GM18508 (cell line): ENCODE results near the gene CDIPT.

Experiments
- ATAC-seq: cut with Tn5 transposase; IDR thresholded peaks from one replicate; pipeline ENCODE4 v1.9.1; 2021; ENCODE audit warnings: moderate number of reproducible peaks; ENCODE audit not compliant: insufficient read depth, unreplicated experiment

The CDIPT gene

DNA sequence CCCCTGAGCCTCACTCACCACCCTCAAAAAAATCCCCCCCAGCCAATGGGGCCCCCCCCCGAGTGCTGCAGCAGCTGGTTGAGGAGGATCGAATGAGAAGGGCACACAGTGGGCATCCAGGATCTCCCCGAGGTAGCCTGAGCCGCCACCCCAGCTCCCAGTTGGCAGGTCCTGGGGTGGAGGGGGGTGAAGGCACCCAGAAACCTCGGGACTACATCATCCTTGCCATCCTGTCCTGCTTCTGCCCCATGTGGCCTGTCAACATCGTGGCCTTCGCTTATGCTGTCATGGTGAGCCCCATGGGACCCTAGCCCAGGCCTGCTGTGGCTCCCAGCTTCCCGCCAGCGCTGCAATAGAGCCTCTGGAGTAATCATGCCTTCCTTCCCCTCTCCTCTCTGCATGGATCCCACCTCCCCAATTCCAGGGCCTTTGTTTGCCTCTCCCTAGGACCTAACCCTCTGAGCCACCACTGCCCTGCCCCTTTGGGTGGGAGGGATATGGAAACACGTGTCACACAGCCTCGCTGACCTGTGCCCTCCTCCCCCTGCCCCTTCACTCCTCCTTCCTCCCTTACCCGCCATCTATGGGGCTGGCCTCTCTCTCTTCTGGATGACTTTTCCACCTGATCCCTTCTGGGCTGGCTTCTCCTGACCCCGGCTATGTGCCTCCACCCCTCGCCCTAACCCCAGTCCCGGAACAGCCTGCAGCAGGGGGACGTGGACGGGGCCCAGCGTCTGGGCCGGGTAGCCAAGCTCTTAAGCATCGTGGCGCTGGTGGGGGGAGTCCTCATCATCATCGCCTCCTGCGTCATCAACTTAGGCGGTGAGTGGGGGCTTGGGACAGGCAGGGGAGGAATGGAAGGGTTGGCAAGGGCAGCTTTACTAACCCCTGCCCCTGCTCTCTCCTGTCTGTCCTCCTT lies 49.1 kb downstream of the CDIPT start:
- no peak for ATAC-seq

DNA sequence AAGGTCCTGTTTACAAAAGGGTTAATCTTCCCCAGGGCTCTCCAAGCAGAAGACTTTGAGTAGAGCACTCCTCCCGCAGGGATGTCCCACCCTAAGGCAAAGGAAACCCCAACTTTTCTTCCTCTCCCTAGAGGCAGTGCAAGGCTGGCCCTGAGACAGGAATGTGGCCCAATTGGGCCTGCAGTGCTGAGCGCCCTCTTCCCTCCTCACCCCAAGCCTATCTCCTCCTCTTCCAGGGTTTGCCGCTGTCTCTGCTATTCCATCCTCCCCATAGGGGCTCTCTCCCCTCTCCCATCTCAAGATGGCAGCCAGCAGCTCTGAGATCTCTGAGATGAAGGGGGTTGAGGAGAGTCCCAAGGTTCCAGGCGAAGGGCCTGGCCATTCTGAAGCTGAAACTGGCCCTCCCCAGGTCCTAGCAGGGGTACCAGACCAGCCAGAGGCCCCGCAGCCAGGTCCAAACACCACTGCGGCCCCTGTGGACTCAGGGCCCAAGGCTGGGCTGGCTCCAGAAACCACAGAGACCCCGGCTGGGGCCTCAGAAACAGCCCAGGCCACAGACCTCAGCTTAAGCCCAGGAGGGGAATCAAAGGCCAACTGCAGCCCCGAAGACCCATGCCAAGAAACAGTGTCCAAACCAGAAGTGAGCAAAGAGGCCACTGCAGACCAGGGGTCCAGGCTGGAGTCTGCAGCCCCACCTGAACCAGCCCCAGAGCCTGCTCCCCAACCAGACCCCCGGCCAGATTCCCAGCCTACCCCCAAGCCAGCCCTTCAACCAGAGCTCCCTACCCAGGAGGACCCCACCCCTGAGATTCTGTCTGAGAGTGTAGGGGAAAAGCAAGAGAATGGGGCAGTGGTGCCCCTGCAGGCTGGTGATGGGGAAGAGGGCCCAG lies 50.0 kb downstream of the CDIPT start:
- no peak for ATAC-seq

DNA sequence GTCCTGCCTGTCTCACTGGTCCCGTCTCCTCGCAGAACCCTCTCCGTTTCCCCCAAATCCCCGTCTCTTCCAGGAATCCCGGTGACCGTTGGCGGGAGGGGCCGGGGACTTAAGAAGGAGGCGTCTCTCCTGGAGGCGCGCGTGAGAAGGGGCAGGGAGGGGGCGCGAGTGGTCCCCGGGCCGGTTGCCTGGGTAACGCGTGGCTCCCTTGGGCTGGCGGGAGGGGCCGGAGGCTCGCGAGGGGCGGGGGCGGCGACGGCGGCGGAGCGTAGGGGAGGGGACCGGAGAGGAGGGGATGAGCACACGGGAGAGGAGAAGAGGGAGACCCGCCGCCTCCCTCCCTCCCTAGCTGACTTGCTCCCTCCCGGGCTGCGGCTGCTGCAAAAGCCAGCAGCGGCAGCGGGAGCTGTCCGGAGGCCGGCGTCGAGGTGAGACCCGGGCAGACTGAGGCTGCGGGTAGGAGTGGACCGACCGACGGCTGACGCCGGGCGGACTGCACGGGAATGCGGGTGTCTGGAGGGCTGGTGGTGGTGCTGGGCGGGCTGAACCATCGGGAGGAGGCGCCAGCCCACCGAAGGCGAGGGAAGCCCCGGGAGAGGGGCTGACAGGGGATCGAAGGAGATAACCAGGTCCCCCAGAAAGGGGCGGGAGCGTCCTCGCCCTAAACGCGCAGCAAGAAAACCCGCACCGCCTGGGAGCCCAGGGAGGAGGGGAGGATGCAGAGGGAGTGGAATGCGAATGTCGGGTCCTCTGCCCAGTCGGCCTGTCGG lies 50.9 kb downstream of the CDIPT start, which contains the start of gene PRRT2:
Gene PRRT2, plus strand, starts transcription at position 298 of the 770 bp plus-strand sequence. CDS start 862 bp downstream, outside the sequence.
- no peak for ATAC-seq

DNA sequence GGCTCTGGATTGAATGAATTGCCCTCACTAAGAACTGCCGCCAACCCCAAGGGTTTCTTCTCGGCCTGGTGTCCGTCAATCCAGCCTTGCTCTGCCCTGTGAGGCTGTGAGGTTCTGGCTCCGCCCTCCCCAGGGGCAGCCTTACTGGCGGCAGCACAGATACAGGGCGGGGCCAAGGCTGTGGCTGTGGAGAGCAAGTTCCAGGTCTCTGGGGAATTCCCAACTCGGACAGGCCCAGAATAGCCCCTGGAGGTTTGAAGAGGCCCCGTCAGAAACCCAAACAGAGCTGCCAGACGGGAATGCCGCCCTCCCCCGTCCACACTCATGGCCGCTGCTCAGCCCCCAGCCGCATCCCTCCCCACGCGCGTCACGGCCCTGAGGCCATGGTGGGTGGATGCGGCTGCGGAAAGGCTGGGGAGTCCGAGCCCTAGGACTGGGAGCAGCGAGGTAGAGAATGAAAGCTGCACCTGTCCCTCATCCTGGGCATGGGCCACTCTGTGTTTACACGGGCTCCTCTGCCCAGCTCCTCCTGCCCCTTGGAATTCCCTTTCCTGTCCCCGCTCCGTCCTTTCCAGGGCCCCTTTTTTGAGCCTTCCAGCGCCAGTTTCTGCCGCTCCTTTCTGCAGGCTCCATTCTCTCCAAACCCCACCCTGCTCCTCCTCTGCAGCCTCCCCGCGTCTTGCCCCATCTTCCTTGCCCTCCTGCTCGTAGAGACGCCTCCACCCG lies 51.7 kb downstream of the CDIPT start:
- no peak for ATAC-seq

DNA sequence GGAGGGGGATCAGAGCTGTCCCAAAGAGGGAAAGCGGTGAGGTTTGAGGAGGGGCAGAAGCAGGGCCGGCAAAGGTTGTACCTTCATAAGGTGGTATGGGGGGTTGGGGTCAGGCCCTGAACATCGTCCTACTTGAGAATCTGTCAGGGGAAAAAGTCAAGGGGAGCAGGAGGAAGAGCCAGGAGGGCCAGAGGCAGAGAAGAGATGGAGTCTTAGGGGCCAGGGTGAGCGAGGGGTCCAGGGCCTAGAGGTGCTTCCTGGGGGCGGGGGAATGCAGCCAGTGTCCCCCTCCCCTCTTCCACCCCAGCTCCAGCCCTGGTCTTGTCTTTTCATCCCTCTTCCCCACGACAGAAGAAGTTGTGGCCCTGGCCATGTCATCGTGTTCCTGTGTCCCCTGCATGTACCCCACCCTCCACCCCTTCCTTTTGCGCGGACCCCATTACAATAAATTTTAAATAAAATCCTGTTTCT lies 52.3 kb downstream of the CDIPT start:
- no peak for ATAC-seq

DNA sequence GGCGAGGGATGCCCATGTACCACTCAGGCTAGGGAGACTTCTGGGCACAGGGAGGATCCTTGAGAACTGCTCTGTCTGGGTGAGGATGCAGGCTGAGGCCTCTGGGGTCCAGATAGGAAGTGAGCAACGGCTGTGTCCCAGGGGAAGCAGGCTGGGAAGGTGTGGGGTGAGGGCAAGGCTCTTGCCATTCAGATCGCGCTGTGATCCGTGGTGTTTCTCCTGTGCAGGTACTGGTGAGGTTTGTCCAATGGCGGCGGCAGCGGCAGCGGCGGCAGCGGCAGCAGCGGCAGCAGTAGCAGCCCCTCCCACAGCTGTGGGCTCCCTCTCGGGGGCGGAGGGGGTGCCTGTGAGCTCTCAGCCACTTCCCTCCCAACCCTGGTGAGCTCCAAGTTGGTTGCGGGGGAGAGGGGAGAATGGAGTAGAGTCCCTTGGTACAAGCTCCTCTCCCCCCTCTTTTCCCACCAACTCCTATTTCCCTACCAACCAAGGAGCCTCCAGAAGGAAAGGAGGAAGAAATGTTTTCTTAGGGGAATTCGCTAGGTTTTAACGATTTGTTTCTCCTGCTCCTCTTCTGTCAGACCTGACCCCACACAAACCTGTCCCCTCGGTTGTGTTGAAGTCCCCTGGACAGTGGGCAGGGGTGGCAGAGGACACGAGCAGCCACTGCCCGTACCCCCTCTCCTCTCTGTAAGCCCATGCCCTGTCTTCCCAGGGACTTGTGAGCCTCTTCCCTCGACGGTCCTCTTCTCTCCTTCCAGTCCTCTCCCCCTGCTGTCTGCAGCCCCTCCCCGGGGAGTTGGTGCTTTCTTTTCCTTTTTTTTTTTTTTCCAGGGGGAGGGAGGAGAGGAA lies 53.0 kb downstream of the CDIPT start:
- ATAC-seq: no peak

DNA sequence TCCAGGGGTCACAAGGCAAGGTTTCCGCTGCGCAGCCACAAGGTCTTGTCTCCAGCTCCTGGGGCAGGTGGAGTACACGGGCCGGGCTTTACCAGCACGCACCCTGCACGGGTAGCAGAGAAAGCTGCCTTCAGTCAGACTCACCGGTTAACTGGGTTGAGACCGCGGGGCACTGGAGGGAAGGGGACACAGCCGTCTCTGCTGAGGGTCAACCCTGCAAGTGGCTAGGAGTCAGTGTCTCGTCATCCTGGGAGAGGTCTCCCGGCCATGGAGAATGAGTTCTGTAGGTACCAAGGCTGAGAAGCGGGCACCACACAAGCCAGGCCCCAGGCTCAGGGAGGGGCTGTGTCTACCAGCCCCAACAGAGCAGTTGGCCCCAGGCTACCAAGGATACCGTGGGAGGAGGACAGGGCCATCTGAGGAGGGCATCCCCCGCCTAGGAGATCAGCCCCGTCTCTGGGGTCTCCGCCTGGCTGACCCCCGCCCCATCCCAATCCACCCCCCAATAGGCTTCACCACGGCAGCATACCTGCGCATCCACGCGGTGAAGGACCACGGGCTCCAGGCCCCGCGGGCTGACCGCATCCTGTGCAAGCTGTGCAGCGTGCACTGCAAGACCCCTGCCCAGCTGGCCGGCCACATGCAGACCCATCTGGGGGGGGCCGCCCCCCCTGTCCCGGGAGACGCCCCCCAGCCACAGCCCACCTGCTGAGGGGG lies 53.8 kb downstream of the CDIPT start:
- no peak for ATAC-seq
